ENCODE measurements around the gene UMAD1. TPM values are rescaled to one million over a fixed set of nuclear protein-coding genes. Genes with fewer than 3 reads are reported as not detected.

The UMAD1 gene
- total RNA-seq, 1 donor from 2014 or later = 4.6 TPM

DNA sequence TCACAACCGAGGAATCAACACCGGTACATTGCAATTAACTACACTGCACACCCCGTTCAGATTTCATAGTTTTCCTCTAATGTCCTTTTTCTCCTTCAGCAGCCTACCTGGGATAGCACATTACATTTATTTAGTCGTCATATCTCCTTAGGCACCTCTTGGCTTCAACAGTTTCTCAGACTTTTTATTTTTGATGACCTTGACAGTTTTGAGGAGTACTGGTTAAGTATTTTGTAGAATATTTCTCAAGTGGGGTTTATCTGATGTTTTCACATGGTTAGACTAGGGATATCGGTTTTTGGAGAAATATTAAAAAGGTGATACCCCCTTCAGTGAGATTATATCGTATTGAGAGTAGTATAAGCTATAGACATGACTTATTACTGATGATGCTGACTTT, 241.0 kb downstream of the UMAD1 start:
- no peak for DNase-seq (ENCODE audit: low read depth, low spot score)

GRCh38 chr7:7882888-7883287, 242.3 kb downstream of the UMAD1 start:
- DNase-seq (ENCODE audit: low read depth, low spot score) = no peak

DNA sequence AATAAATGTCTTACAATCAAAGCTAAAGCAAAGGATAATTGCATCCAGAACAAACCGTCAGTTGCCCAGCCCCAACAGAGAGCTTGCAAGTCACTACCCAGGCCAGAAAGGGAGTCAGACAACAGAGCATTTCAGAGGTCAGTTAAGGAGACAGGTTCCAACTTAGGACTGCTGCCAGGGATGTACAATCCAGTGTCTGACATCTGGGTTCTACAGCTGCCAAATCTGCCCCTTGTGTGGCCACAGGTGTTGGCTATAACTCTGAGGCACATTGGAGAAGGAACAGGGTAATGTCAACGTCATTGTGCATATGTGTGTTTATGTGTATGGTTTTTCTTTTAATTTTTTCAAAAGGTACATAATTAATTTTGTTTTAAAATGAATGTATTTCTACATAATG, 242.8 kb downstream of the UMAD1 start:
- DNase-seq (ENCODE audit: low read depth, low spot score) = no peak

DNA sequence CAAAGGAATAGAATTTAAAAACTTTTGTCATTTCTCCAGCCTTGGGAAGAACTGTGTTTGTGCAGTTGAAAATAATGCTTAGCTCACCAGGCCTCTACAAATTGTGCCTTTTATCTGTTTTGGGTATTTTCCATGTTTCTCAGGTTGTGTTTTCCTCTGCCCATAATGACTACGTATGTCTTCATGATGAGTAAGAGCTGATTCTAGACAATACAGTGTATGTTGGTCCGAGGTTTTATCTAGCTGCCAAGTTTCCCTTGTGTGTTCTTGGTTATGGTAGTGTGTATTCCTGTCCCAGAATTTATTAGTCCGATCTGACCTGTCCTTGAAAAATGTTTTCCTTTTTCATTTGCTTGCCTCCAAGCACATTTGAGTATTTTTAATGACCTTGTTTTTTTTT, 244.3 kb downstream of the UMAD1 start:
- DNase-seq (ENCODE audit: low read depth, low spot score) = no peak

DNA sequence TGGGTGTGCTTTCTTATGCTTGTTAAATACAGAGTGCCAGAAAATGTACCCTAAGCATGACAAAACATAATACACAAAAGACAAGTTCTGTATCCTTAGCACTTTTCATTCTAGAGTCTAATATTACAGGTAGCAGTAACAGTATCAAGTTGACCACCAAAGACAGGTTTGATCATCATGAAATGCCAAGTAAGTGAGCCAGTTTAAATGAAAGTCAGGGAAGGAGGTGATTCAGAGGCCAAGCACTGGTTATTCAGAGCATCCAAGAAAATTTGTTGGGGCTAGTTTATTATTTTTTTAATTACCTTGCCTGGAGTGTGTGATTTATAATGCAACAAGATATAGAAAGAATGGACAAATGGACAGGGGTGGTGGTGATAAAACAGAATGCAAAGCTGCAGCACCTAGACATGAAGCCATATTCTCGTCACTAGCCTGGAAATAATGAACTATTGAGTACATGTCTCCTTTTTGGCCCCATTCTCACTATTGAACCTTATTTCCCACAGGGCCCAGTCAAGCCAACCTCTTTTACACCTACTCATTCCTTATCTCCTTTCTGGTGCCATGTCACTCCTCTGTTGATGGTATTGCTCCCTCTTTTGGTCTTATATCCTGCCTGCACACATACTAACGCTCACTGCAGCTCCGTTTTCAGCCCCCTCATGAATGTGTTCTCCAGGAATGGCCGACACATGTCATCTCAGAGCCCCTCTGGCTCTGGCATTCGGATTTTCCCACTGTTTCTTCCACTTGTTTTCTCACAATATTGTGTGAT, 249.4 kb downstream of the UMAD1 start:
- DNase-seq (ENCODE audit: low read depth, low spot score) = no peak

GRCh38 chr7:7895004-7895650, 254.6 kb downstream of the UMAD1 start:
- DNase-seq (ENCODE audit: low read depth, low spot score) = no peak

DNA sequence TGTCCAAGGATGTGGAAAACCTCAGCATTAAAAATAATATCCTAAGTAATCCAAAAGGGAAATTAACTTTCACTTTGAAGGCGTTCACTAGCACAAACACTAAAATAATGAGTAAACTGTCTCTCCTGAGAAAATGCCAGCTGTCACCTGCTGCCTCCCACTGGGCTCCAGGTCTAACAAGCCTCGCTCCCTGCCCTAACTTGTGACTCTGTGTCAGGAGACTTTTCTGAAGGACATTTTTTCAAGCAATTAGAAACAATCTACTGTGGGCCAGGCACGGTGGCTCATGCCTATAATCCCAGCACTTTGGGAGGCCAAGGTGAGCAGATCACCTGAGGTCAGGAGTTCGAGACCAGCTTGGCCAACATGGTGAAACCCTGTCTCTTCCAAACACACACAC, 255.2 kb downstream of the UMAD1 start:
- DNase-seq (ENCODE audit: low read depth, low spot score) = no peak

DNA sequence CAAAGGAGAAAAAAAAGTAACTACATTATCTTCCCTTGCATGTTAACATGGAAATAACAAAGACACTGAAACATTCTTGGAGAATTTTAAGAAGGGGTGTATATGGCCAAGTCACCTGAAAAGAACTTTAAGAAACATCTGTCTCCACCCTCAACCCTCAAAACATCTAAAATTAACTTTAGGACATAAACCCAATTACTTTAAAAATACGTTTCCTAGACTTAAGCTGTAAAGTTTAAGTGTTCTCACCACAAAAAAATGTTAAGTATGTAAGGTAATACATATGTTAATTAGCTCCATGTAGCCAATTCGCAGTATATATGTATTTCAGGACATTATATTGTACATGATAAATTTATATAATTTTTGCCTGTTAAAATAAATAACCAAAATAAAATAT, 257.0 kb downstream of the UMAD1 start:
- no peak for DNase-seq (ENCODE audit: low read depth, low spot score)

DNA sequence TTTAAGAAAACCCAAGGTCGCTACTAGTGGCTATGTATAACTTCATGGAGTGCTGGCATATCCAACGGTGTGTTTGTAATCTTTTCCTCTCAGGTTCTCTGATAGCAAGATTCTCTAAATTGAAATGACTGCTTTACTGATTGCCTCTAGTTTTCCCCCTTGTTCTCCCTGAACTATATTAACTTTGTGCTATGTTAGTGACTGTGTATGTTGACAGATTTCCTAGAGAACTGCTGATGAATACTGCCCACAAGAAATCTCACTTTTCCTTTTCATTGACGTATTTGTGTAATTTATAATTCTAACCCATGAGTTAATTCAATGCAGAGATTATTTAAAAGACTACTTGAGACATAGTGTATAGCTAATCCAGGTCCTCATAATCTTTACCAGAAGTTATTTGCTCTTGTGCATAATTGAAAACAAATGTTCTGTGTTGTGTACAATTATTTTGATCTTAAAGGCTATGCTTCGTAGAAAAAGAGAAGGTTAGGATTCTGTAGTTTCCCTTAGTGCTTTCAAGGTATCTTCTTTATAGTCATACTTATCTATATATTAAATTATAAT, 257.5 kb downstream of the UMAD1 start:
- no peak for DNase-seq (ENCODE audit: low read depth, low spot score)

DNA sequence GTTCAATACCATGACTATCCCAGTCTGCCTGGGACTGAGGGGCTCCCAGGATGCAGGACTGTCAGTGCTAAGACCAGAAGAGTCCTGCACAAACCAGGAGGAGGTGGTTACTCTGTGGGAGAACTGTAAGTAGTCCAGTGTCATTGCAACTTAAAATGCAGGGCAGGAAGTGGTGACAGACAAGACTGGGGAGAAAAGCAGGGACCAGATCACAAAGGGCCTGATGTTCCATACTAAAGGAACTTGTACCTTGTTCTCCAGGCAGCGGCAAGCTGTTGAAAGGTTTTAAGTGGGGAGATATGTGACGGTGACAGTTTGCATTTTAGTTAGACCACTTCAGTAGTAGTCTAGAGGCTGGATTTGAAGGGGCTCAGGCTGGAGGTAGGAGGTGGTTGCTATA, 262.3 kb downstream of the UMAD1 start:
- DNase-seq (ENCODE audit: low read depth, low spot score) = no peak

- DNase-seq (ENCODE audit: low read depth, low spot score) = no peak
These were observed 266.8 kb downstream of the UMAD1 start for GRCh38 chr7:7907306-7907705.

- DNase-seq (ENCODE audit: low read depth, low spot score) = no peak
These were observed 268.1 kb downstream of the UMAD1 start for GRCh38 chr7:7908622-7909145.

DNA sequence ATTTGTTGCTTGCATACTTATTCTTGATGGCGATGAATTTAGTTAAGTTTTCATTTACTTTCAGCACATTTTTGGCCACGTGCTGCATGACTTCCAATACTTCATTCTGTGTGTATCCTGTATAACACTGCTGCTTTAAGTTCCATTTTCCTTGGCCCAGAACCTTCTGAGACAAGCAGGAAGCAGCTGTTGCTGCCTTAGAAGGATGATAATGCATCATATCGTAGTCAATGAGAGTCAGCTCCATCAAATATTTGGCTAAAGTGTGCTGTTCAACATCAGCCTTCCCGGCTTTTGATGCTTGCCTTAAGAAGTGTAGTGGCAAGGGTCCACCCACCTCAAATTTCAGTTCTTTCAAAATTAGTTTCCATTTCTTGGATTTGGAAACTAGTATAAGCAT, 268.8 kb downstream of the UMAD1 start:
- peak; percentile 17 for DNase-seq (ENCODE audit: low read depth, low spot score)

- no peak for DNase-seq (ENCODE audit: low read depth, low spot score)
These were observed 271.0 kb downstream of the UMAD1 start for GRCh38 chr7:7911369-7912123.

GRCh38 chr7:7912937-7913336, 272.4 kb downstream of the UMAD1 start:
- DNase-seq (ENCODE audit: low read depth, low spot score) = no peak

DNA sequence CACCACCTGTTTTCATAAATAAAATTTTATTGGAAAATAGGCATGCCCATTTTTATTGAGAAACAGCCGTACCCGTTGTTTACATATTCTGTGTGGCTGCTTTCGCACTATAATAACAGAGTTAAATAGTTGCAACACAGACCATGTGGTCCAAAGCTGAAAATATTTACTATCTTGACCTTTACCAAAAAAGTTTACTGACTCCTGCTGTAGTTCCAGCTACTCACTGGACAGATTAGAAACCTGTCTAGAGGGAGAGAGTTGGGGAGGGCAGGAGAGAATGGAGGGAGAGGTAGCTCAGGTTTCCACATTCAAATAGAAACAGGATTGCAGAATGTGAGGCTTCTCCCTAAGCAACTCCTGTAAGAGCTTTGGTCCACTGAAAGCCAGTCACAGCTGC, 273.0 kb downstream of the UMAD1 start:
- no peak for DNase-seq (ENCODE audit: low read depth, low spot score)

GRCh38 chr7:7914547-7914946, 274.0 kb downstream of the UMAD1 start:
- no peak for DNase-seq (ENCODE audit: low read depth, low spot score)

DNA sequence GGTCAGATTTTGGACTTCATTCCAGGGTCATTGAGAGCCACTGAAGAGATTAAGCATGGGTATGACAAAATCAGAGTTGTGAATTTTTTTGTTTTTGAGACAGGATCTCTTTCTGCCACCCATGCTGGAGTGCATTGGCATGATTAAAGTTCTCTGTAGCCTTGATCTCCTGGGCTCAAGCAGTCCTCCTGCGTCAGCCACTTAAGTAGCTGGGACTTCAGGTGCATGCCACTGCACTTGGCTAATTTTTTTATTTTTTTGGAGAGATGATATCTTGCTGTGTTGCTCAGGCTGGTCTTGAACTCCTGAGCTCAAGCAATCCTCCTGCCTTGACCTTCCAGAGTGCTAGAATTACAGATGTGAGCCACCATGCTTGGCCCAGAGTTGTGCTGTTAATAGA, 275.5 kb downstream of the UMAD1 start:
- no peak for DNase-seq (ENCODE audit: low read depth, low spot score)

DNA sequence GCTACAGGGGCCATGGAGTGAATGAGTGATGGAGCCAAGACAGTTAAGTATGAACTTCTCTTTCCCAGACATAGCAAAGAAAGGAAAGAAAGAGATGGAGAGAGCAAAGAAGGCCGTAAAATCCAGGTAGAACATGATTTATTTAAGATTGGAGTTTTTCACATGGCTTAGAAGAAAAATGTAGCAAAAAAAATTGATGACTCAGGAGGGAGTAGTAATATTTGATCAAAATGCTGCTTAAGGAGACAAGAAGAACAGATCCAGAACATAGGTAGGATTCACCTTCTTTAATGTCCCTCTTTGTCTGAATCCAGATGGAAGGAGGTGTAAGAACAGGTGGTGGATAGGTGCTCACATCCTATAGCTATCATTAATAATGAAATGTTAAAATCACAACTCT, 277.0 kb downstream of the UMAD1 start:
- no peak for DNase-seq (ENCODE audit: low read depth, low spot score)

- DNase-seq (ENCODE audit: low read depth, low spot score) = no peak
These were observed 278.3 kb downstream of the UMAD1 start for GRCh38 chr7:7918736-7919448.

GRCh38 chr7:7919449-7919945, 278.9 kb downstream of the UMAD1 start:
- no peak for DNase-seq (ENCODE audit: low read depth, low spot score)

Measured in pulmonary artery endothelial cell (primary cell).